Measurements from ENCODE around the gene SPEF1. TPM values are rescaled to one million over a fixed set of nuclear protein-coding genes. Genes with fewer than 3 reads are reported as not detected.
A peak's percentile ranks its signal among the peaks of the same experiment; 100 is the strongest.

SPEF1 gene
- total and polyA plus RNA-seq, 2 of the 13 experiments (the other 11 are each of a cell fraction or from before 2014, with no cell fraction given) = 0.11 to 0.27 TPM

- TF ChIP-seq, protein P1, sequence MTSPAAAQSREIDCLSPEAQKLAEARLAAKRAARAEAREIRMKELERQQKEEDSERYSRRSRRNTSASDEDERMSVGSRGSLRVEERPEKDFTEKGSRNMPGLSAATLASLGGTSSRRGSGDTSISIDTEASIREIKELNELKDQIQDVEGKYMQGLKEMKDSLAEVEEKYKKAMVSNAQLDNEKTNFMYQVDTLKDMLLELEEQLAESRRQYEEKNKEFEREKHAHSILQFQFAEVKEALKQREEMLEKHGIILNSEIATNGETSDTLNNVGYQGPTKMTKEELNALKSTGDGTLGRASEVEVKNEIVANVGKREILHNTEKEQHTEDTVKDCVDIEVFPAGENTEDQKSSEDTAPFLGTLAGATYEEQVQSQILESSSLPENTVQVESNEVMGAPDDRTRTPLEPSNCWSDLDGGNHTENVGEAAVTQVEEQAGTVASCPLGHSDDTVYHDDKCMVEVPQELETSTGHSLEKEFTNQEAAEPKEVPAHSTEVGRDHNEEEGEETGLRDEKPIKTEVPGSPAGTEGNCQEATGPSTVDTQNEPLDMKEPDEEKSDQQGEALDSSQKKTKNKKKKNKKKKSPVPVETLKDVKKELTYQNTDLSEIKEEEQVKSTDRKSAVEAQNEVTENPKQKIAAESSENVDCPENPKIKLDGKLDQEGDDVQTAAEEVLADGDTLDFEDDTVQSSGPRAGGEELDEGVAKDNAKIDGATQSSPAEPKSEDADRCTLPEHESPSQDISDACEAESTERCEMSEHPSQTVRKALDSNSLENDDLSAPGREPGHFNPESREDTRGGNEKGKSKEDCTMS (CRISPR knock-in tag; conservative IDR thresholded peaks at IDR 0.05) = no peak; the same call in 1 of the 2 replicates
- TF ChIP-seq, protein P2, sequence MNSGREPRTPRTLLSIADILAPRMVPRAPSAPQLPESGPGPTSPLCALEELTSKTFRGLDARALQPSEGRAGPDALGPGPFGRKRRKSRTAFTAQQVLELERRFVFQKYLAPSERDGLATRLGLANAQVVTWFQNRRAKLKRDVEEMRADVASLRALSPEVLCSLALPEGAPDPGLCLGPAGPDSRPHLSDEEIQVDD (CRISPR knock-in tag; IDR thresholded peaks at IDR 0.05; ENCODE audit: borderline replicate concordance) = no peak
- TF ChIP-seq HNF4A (CRISPR knock-in tag; IDR thresholded peaks at IDR 0.05) (no peak), MZF1 (CRISPR knock-in tag; IDR thresholded peaks at IDR 0.05; ENCODE audit: borderline replicate concordance) (no peak), ZNF879 (CRISPR knock-in tag; IDR thresholded peaks at IDR 0.05) (0 out of 2 replicates have a peak, but pooled peaks have one; percentile 19), NFRKB (IDR thresholded peaks at IDR 0.05) (no peak), ZBTB37 (CRISPR knock-in tag; IDR thresholded peaks at IDR 0.05) (no peak; the same call in 1 of the 2 replicates), ZNF615 (CRISPR knock-in tag; IDR thresholded peaks at IDR 0.05; ENCODE audit: borderline replicate concordance) (peak; percentile 13; the same call in 1 of the 2 replicates), HIC2 (CRISPR knock-in tag; IDR thresholded peaks at IDR 0.05; ENCODE audit: low read depth) (no peak; the same call in 1 of the 2 replicates), ZBTB42 (CRISPR knock-in tag; IDR thresholded peaks at IDR 0.05) (peak; percentile 42), ZNF674 (CRISPR knock-in tag; IDR thresholded peaks at IDR 0.05; ENCODE audit: low read depth) (no peak)
- TF ChIP-seq, protein P3, sequence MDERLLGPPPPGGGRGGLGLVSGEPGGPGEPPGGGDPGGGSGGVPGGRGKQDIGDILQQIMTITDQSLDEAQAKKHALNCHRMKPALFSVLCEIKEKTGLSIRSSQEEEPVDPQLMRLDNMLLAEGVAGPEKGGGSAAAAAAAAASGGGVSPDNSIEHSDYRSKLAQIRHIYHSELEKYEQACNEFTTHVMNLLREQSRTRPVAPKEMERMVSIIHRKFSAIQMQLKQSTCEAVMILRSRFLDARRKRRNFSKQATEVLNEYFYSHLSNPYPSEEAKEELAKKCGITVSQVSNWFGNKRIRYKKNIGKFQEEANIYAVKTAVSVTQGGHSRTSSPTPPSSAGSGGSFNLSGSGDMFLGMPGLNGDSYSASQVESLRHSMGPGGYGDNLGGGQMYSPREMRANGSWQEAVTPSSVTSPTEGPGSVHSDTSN (CRISPR knock-in tag; IDR thresholded peaks at IDR 0.05) = no peak
- TF ChIP-seq, protein P4, sequence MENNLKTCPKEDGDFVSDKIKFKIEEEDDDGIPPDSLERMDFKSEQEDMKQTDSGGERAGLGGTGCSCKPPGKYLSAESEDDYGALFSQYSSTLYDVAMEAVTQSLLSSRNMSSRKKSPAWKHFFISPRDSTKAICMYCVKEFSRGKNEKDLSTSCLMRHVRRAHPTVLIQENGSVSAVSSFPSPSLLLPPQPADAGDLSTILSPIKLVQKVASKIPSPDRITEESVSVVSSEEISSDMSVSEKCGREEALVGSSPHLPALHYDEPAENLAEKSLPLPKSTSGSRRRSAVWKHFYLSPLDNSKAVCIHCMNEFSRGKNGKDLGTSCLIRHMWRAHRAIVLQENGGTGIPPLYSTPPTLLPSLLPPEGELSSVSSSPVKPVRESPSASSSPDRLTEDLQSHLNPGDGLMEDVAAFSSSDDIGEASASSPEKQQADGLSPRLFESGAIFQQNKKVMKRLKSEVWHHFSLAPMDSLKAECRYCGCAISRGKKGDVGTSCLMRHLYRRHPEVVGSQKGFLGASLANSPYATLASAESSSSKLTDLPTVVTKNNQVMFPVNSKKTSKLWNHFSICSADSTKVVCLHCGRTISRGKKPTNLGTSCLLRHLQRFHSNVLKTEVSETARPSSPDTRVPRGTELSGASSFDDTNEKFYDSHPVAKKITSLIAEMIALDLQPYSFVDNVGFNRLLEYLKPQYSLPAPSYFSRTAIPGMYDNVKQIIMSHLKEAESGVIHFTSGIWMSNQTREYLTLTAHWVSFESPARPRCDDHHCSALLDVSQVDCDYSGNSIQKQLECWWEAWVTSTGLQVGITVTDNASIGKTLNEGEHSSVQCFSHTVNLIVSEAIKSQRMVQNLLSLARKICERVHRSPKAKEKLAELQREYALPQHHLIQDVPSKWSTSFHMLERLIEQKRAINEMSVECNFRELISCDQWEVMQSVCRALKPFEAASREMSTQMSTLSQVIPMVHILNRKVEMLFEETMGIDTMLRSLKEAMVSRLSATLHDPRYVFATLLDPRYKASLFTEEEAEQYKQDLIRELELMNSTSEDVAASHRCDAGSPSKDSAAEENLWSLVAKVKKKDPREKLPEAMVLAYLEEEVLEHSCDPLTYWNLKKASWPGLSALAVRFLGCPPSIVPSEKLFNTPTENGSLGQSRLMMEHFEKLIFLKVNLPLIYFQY (CRISPR knock-in tag; IDR thresholded peaks at IDR 0.05; ENCODE audit: borderline replicate concordance) = no peak
- TF ChIP-seq, protein P5, sequence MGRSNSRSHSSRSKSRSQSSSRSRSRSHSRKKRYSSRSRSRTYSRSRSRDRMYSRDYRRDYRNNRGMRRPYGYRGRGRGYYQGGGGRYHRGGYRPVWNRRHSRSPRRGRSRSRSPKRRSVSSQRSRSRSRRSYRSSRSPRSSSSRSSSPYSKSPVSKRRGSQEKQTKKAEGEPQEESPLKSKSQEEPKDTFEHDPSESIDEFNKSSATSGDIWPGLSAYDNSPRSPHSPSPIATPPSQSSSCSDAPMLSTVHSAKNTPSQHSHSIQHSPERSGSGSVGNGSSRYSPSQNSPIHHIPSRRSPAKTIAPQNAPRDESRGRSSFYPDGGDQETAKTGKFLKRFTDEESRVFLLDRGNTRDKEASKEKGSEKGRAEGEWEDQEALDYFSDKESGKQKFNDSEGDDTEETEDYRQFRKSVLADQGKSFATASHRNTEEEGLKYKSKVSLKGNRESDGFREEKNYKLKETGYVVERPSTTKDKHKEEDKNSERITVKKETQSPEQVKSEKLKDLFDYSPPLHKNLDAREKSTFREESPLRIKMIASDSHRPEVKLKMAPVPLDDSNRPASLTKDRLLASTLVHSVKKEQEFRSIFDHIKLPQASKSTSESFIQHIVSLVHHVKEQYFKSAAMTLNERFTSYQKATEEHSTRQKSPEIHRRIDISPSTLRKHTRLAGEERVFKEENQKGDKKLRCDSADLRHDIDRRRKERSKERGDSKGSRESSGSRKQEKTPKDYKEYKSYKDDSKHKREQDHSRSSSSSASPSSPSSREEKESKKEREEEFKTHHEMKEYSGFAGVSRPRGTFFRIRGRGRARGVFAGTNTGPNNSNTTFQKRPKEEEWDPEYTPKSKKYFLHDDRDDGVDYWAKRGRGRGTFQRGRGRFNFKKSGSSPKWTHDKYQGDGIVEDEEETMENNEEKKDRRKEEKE (IDR thresholded peaks at IDR 0.05) = no peak
These were observed 38.3 kb upstream of the SPEF1 start (continued) for GRCh38 chr20:3819411-3820047.
